ENCODE data around the gene TGM2.

The TGM2 gene

DNA sequence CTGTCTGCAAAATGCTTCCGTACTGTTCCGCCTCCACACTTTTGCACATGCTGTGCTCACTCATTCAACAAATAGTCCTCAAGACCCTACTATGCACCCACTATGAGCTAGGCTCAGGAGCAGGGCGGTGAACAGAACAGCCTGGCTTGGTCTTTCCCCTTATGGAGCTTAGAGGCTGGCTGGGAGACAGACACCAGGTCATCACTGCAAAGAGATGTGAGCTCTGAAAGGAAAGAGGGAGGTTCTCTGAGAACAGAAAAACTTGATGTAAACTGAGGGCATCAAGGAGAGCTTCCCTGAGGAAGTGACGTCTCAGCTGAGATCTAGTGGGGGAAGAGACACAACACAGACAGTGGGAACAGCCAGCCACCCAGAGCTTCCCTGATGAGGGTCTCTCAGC is 31.0 kb upstream of the TGM2 start:
- no peak for DNase-seq (ENCODE audit: low read depth, low spot score)
- Histone ChIP-seq H3K36me3 (ENCODE audit: insufficient read depth, low read length) (no peaks in the 10 kb centered on the region), H3K4me3 (no peak overlapping the region), H3K27ac (no peak overlapping the region), H3K9me3 (ENCODE audit: low read depth, low read length) (no peaks in the 10 kb centered on the region), H3K9ac (ENCODE audit: insufficient read length) (no peak overlapping the region)
- TF ChIP-seq FOXP2 (optimal IDR thresholded peaks at IDR 0.05; ENCODE audit: control extremely low read depth, extremely low read length, insufficient read depth) (no peak), EZH2 (IDR thresholded peaks at IDR 0.05) (no peak), POLR2AphosphoS5 (IDR thresholded peaks at IDR 0.05; ENCODE audit: borderline replicate concordance, low read depth, low read length) (no peak)

DNA sequence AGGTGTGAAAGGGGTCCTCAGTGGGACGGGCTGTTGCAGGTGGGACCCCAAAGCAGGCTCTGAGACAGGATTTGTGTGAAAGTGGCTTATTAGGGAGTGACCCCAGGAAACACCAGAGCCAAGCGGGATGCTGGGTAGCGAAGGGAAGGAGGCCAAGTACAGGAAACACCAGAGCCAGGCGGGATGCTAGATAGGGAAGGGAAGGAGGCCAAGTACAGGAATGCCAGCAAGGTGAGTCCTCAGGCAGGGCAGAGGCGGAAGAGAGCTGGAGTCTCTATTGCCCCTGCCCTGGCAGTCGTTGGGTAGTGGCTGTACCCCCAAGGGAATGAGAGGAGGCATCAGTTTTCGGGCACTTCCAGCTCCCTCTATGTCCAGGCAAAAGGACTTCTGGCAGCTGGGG is 30.5 kb upstream of the TGM2 start:
- no peaks in the 10 kb centered on the region for H3K36me3 ChIP-seq (ENCODE audit: insufficient read depth, low read length)
- H3K9ac ChIP-seq (ENCODE audit: insufficient read length) = no peak overlapping the region
- no peak for TF ChIP-seq POLR2AphosphoS5 (IDR thresholded peaks at IDR 0.05; ENCODE audit: borderline replicate concordance, low read depth, low read length)
- no peak for TF ChIP-seq EZH2 (IDR thresholded peaks at IDR 0.05)
- no peak for TF ChIP-seq FOXP2 (optimal IDR thresholded peaks at IDR 0.05; ENCODE audit: control extremely low read depth, extremely low read length, insufficient read depth)
- no peak overlapping the region for H3K4me3 ChIP-seq
- no peak for DNase-seq (ENCODE audit: low read depth, low spot score)
- H3K9me3 ChIP-seq (ENCODE audit: low read depth, low read length) = no peaks in the 10 kb centered on the region
- no peak overlapping the region for H3K27ac ChIP-seq

DNA sequence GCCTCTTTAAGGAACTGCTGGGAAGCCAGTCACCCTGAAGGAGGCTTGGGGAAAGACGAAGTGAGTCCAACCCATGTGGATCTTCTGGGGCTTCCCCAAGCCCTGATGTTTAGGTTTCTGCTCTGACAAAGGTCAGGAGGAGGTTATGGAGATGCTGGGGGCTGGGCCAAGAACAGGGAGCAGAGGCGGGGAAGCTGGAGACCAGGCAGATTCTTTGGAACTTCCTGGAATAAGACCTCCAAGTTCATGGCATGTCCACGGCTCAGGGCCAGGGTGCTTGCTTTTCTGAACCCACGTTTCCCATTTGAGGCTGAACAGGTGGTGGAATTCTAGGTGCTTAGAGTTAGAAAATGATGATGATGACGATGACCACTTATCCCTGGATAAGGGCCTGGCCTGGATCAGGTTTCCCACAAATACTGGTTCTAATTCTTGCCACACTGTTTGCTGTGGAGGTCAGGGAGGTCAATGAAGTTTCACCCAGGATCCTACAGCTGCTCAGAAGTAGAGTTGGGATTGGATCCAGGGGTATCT is 30.0 kb upstream of the TGM2 start:
- Histone ChIP-seq H3K4me3 (no peak overlapping the region), H3K9ac (ENCODE audit: insufficient read length) (no peak overlapping the region), H3K27ac (no peak overlapping the region), H3K9me3 (ENCODE audit: low read depth, low read length) (no peaks in the 10 kb centered on the region), H3K36me3 (ENCODE audit: insufficient read depth, low read length) (no peaks in the 10 kb centered on the region)
- DNase-seq (ENCODE audit: low read depth, low spot score) = no peak
- no peak for TF ChIP-seq FOXP2 (optimal IDR thresholded peaks at IDR 0.05; ENCODE audit: control extremely low read depth, extremely low read length, insufficient read depth)
- no peak for TF ChIP-seq POLR2AphosphoS5 (IDR thresholded peaks at IDR 0.05; ENCODE audit: borderline replicate concordance, low read depth, low read length)
- TF ChIP-seq EZH2 (IDR thresholded peaks at IDR 0.05) = no peak

DNA sequence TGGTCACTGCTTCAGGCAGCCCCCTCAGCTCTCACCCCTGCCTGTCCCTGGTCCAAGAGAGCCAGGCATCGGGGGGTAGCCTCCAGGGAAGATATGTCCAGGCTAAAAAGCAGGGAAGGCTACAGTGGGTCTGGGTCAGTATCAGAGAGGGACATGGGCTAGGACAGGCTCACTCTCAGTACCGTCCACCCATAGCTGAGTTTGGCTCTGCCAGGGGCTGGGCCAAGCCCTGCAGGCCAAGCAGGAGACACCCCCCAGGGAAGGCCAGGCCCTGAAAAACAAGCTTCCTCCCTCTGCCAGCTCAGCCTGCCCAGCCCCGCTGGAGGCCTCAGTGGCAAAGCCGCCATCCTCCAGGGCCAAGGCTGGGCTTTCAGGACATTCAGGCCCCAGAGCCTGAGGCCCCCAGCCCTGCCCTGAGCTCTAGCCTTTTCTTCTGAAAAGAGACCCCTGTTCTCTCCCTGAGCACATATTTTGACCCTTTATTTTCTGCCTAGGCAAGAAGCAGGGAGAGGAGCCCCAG is 28.6 kb upstream of the TGM2 start:
- no peaks in the 10 kb centered on the region for H3K9me3 ChIP-seq (ENCODE audit: low read depth, low read length)
- no peak overlapping the region for H3K4me3 ChIP-seq
- no peak for TF ChIP-seq EZH2 (IDR thresholded peaks at IDR 0.05)
- DNase-seq (ENCODE audit: low read depth, low spot score) = no peak
- H3K27ac ChIP-seq = no peak overlapping the region
- H3K9ac ChIP-seq (ENCODE audit: insufficient read length) = no peak overlapping the region
- no peaks in the 10 kb centered on the region for H3K36me3 ChIP-seq (ENCODE audit: insufficient read depth, low read length)

DNA sequence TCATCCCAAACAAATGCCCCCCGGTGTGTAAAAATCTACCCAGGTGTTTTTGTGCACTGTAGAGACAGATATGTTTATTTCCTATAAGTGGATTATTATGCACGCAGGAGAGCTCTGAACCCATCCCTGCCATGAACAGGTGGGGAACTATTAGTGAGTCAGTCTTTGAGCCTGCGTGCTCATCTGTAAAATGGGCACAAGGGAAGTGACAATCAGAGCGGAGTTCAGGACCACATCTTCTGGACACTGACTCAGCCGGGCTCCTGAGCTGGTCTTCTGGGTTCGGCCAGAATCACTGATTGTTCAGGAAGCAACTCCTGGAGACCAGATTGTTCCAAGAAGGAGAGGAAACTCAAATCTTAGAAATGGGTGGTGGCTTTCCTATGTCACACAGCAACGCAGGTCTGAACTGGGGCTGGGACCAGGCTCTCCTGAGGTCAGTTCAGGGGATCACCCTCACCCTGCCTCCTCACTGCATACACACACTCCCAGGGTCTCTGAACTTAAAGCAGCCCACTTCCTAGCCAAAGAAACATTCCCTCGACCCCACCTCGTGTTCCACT is 27.3 kb upstream of the TGM2 start:
- no peaks in the 10 kb centered on the region for H3K36me3 ChIP-seq (ENCODE audit: insufficient read depth, low read length)
- no peak overlapping the region for H3K9ac ChIP-seq (ENCODE audit: insufficient read length)
- no peak for DNase-seq (ENCODE audit: low read depth, low spot score)
- no peak overlapping the region for H3K27ac ChIP-seq
- no peaks in the 10 kb centered on the region for H3K9me3 ChIP-seq (ENCODE audit: low read depth, low read length)
- TF ChIP-seq POLR2AphosphoS5 (IDR thresholded peaks at IDR 0.05; ENCODE audit: borderline replicate concordance, low read depth, low read length) (no peak), FOXP2 (optimal IDR thresholded peaks at IDR 0.05; ENCODE audit: control extremely low read depth, extremely low read length, insufficient read depth) (no peak), EZH2 (IDR thresholded peaks at IDR 0.05) (no peak)
- no peak overlapping the region for H3K4me3 ChIP-seq

DNA sequence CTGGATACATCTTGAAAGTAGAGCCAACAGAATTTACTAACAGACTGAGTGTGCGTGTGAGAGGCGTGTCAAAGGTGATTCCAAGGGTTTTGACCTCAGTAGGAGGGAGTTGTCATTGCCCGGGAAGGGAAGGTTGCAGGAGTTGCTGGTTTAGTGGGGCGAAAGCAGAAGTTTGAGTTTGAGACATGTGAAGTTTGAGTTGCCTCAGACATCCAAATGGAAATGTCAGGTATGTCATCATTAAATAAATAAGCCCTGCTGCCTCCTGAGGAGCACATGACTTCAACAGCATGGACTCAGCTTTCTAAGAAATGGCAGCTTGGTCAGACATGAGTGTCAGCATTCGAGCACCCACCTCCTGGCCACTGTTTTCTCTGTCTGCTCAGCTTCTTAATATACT is 26.6 kb upstream of the TGM2 start:
- Histone ChIP-seq H3K4me3 (no peak overlapping the region), H3K9ac (ENCODE audit: insufficient read length) (no peak overlapping the region), H3K36me3 (ENCODE audit: insufficient read depth, low read length) (no peaks in the 10 kb centered on the region), H3K27ac (no peak overlapping the region), H3K9me3 (ENCODE audit: low read depth, low read length) (no peaks in the 10 kb centered on the region)
- DNase-seq (ENCODE audit: low read depth, low spot score) = no peak
- TF ChIP-seq EZH2 (IDR thresholded peaks at IDR 0.05) = no peak
- TF ChIP-seq FOXP2 (optimal IDR thresholded peaks at IDR 0.05; ENCODE audit: control extremely low read depth, extremely low read length, insufficient read depth) = no peak
- no peak for TF ChIP-seq POLR2AphosphoS5 (IDR thresholded peaks at IDR 0.05; ENCODE audit: borderline replicate concordance, low read depth, low read length)

DNA sequence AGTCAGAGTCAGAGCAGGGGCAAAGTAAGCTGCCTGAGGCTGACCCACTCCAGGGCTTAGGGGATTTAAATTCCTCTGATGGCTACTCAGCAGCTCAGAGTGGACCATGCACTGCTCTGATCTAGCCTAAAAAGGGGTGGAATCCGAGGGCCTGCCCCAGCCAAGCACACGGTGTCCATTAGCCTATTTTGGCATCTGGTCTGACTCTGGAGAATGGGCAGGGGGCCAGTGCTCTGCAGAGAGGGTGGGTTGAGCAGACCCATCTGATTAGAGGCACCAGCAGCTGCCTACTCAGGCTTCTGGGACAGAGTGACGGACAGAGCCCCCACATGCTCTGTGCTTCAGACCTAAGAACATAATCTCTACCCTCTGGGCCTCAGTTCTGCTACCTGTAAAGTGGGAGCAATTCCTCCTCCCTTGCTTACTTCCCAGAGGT is 25.9 kb upstream of the TGM2 start:
- H3K9me3 ChIP-seq (ENCODE audit: low read depth, low read length) = no peaks in the 10 kb centered on the region
- no peak overlapping the region for H3K4me3 ChIP-seq
- no peak for TF ChIP-seq FOXP2 (optimal IDR thresholded peaks at IDR 0.05; ENCODE audit: control extremely low read depth, extremely low read length, insufficient read depth)
- no peak for TF ChIP-seq POLR2AphosphoS5 (IDR thresholded peaks at IDR 0.05; ENCODE audit: borderline replicate concordance, low read depth, low read length)
- no peak for TF ChIP-seq EZH2 (IDR thresholded peaks at IDR 0.05)
- no peak overlapping the region for H3K27ac ChIP-seq
- no peak overlapping the region for H3K9ac ChIP-seq (ENCODE audit: insufficient read length)
- no peak for DNase-seq (ENCODE audit: low read depth, low spot score)
- H3K36me3 ChIP-seq (ENCODE audit: insufficient read depth, low read length) = no peaks in the 10 kb centered on the region

DNA sequence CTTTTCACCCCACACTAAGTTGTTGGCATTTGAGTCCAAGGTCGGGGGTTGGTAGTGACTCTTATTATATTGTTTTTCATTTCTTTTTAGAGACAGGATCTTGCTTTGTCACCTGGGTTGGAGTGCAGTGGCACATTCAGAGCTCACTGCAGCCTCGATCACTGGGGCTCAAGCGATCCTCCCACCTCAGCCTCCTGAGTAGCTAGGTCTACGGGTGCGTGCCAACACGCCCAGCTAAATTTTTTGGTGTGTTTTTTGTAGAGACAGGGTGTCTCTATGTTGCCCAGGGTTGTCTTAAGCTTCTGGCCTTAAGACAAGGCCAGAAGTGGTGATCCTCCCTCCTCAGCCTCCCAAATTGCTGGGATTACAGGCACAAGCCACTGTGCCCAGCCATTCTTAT is 25.1 kb upstream of the TGM2 start:
- Histone ChIP-seq H3K36me3 (ENCODE audit: insufficient read depth, low read length) (no peaks in the 10 kb centered on the region), H3K9ac (ENCODE audit: insufficient read length) (no peak overlapping the region), H3K9me3 (ENCODE audit: low read depth, low read length) (no peaks in the 10 kb centered on the region), H3K4me3 (no peak overlapping the region), H3K27ac (no peak overlapping the region)
- TF ChIP-seq FOXP2 (optimal IDR thresholded peaks at IDR 0.05; ENCODE audit: control extremely low read depth, extremely low read length, insufficient read depth) (no peak), POLR2AphosphoS5 (IDR thresholded peaks at IDR 0.05; ENCODE audit: borderline replicate concordance, low read depth, low read length) (no peak), EZH2 (IDR thresholded peaks at IDR 0.05) (no peak)
- no peak for DNase-seq (ENCODE audit: low read depth, low spot score)

DNA sequence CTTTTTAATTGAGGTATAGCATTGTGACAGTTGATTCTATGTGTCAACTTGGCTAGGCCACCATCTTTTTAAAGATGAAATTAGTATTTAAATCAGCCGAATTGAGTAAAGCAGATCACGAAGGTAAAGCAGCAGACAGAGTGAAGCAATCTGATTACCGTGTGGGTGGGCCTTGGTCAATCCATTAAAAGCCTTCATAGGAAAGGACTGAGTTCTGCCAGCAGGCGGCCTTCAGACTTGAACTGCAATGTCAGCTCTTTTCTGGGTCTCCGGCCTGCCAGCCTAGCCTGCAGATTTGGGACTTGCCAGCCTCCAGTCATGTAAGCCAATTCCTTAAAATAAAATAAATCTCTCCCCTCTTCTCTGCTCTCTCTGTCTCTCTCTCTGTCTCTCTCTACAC is 22.4 kb upstream of the TGM2 start:
- Histone ChIP-seq H3K27ac (no peak overlapping the region), H3K4me3 (no peak overlapping the region), H3K9ac (ENCODE audit: insufficient read length) (no peak overlapping the region), H3K36me3 (ENCODE audit: insufficient read depth, low read length) (no peaks in the 10 kb centered on the region), H3K9me3 (ENCODE audit: low read depth, low read length) (no peaks in the 10 kb centered on the region)
- TF ChIP-seq FOXP2 (optimal IDR thresholded peaks at IDR 0.05; ENCODE audit: control extremely low read depth, extremely low read length, insufficient read depth) (no peak), POLR2AphosphoS5 (IDR thresholded peaks at IDR 0.05; ENCODE audit: borderline replicate concordance, low read depth, low read length) (no peak), EZH2 (IDR thresholded peaks at IDR 0.05) (no peak)
- DNase-seq (ENCODE audit: low read depth, low spot score) = no peak
